ENCODE measurements around the gene CHSY3. TPM values are rescaled to one million over a fixed set of nuclear protein-coding genes. Genes with fewer than 3 reads are reported as not detected.

Gene CHSY3
- total and polyA plus RNA-seq, 2 donors: 0.59 to 1.0 TPM

GRCh38 chr5:129996896-129997295 is 92.6 kb downstream of the CHSY3 start:
- no peaks in the 10 kb centered on the region for H3K4me1 ChIP-seq (ENCODE audit: control insufficient read depth in 2 of 2, insufficient read depth in 2 of 2, low read length in 2 of 2)
- DNase-seq (ENCODE audit: low read depth in 6 of 9, low spot score in 9 of 9): no peak

GRCh38 chr5:130000460-130000859 is 96.2 kb downstream of the CHSY3 start:
- no peak overlapping the region for H3K4me3 ChIP-seq (ENCODE audit: low read length in 2 of 2)
- no peaks in the 10 kb centered on the region for H3K9me3 ChIP-seq (ENCODE audit: control insufficient read depth in 2 of 2, insufficient read depth in 1 of 2, low read length in 1 of 2)
- no peaks in the 10 kb centered on the region for H3K36me3 ChIP-seq (ENCODE audit: control insufficient read depth in 2 of 2, insufficient read depth in 2 of 2, low read length in 1 of 2)
- H3K4me1 ChIP-seq (ENCODE audit: control insufficient read depth in 2 of 2, insufficient read depth in 2 of 2, low read length in 2 of 2): no peaks in the 10 kb centered on the region
- no peak overlapping the region for H3K27ac ChIP-seq (ENCODE audit: low read depth in 1 of 2, low read length in 1 of 2)
- no peaks in the 10 kb centered on the region for H3K27me3 ChIP-seq (ENCODE audit: control insufficient read depth in 2 of 2, insufficient read depth in 1 of 2, low read length in 1 of 2)
- 95% methylated on average over 4 of the region's 4 CpGs for WGBS
- no peak for DNase-seq (ENCODE audit: low read depth in 6 of 9, low spot score in 9 of 9)

More at GRCh38 chr5:129996896-129997295, 92.6 kb downstream of the CHSY3 start:
- Histone ChIP-seq H3K36me3 (ENCODE audit: control insufficient read depth in 2 of 2, insufficient read depth in 2 of 2, low read length in 1 of 2) (no peaks in the 10 kb centered on the region), H3K27ac (ENCODE audit: low read depth in 1 of 2, low read length in 1 of 2) (no peak overlapping the region), H3K27me3 (ENCODE audit: control insufficient read depth in 2 of 2, insufficient read depth in 1 of 2, low read length in 1 of 2) (no peaks in the 10 kb centered on the region), H3K4me3 (ENCODE audit: low read length in 2 of 2) (no peak overlapping the region), H3K9me3 (ENCODE audit: control insufficient read depth in 2 of 2, insufficient read depth in 1 of 2, low read length in 1 of 2) (no peaks in the 10 kb centered on the region)

- Histone ChIP-seq H3K36me3 (ENCODE audit: control insufficient read depth in 2 of 2, insufficient read depth in 2 of 2, low read length in 1 of 2) (no peaks in the 10 kb centered on the region), H3K27ac (ENCODE audit: low read depth in 1 of 2, low read length in 1 of 2) (no peak overlapping the region), H3K9me3 (ENCODE audit: control insufficient read depth in 2 of 2, insufficient read depth in 1 of 2, low read length in 1 of 2) (peaks cover 0 to under 1% of the 10 kb centered on the region in 2 donors), H3K4me3 (ENCODE audit: low read length in 2 of 2) (no peak overlapping the region), H3K4me1 (ENCODE audit: control insufficient read depth in 2 of 2, insufficient read depth in 2 of 2, low read length in 2 of 2) (no peaks in the 10 kb centered on the region), H3K27me3 (ENCODE audit: control insufficient read depth in 2 of 2, insufficient read depth in 1 of 2, low read length in 1 of 2) (no peaks in the 10 kb centered on the region)
- 97% methylated on average over 3 of the region's 3 CpGs for WGBS
- no peak for DNase-seq (ENCODE audit: low read depth in 6 of 9, low spot score in 9 of 9)
Measured at GRCh38 chr5:130002183-130002582, 97.9 kb downstream of the CHSY3 start.

- Histone ChIP-seq H3K4me3 (ENCODE audit: low read length in 2 of 2) (no peak overlapping the region), H3K27me3 (ENCODE audit: control insufficient read depth in 2 of 2, insufficient read depth in 1 of 2, low read length in 1 of 2) (no peaks in the 10 kb centered on the region), H3K27ac (ENCODE audit: low read depth in 1 of 2, low read length in 1 of 2) (no peak overlapping the region), H3K4me1 (ENCODE audit: control insufficient read depth in 2 of 2, insufficient read depth in 2 of 2, low read length in 2 of 2) (no peaks in the 10 kb centered on the region), H3K9me3 (ENCODE audit: control insufficient read depth in 2 of 2, insufficient read depth in 1 of 2, low read length in 1 of 2) (peaks cover 0 to 8% of the 10 kb centered on the region in 2 donors), H3K36me3 (ENCODE audit: control insufficient read depth in 2 of 2, insufficient read depth in 2 of 2, low read length in 1 of 2) (no peaks in the 10 kb centered on the region)
- no peak for DNase-seq (ENCODE audit: low read depth in 6 of 9, low spot score in 9 of 9)
- 95% methylated on average over 3 of the region's 3 CpGs for WGBS
Measured at GRCh38 chr5:130002876-130003275, 98.6 kb downstream of the CHSY3 start.

- DNase-seq (ENCODE audit: low read depth in 6 of 9, low spot score in 9 of 9): no peak
- 85% methylated on average over 3 of the region's 3 CpGs for WGBS
- Histone ChIP-seq H3K27ac (ENCODE audit: low read depth in 1 of 2, low read length in 1 of 2) (no peak overlapping the region), H3K4me1 (ENCODE audit: control insufficient read depth in 2 of 2, insufficient read depth in 2 of 2, low read length in 2 of 2) (no peaks in the 10 kb centered on the region), H3K4me3 (ENCODE audit: low read length in 2 of 2) (no peak overlapping the region), H3K9me3 (ENCODE audit: control insufficient read depth in 2 of 2, insufficient read depth in 1 of 2, low read length in 1 of 2) (peaks cover 0 to 15% of the 10 kb centered on the region in 2 donors), H3K36me3 (ENCODE audit: control insufficient read depth in 2 of 2, insufficient read depth in 2 of 2, low read length in 1 of 2) (no peaks in the 10 kb centered on the region), H3K27me3 (ENCODE audit: control insufficient read depth in 2 of 2, insufficient read depth in 1 of 2, low read length in 1 of 2) (no peaks in the 10 kb centered on the region)
Measured at GRCh38 chr5:130011986-130012385, 107.7 kb downstream of the CHSY3 start.

GRCh38 chr5:130017173-130017572 is 112.9 kb downstream of the CHSY3 start:
- Histone ChIP-seq H3K4me1 (ENCODE audit: control insufficient read depth in 2 of 2, insufficient read depth in 2 of 2, low read length in 2 of 2) (no peaks in the 10 kb centered on the region), H3K4me3 (ENCODE audit: low read length in 2 of 2) (no peak overlapping the region), H3K9me3 (ENCODE audit: control insufficient read depth in 2 of 2, insufficient read depth in 1 of 2, low read length in 1 of 2) (peaks cover 0 to 6% of the 10 kb centered on the region in 2 donors), H3K27ac (ENCODE audit: low read depth in 1 of 2, low read length in 1 of 2) (no peak overlapping the region), H3K36me3 (ENCODE audit: control insufficient read depth in 2 of 2, insufficient read depth in 2 of 2, low read length in 1 of 2) (no peaks in the 10 kb centered on the region), H3K27me3 (ENCODE audit: control insufficient read depth in 2 of 2, insufficient read depth in 1 of 2, low read length in 1 of 2) (no peaks in the 10 kb centered on the region)
- WGBS: 85% methylated on average over 4 of the region's 4 CpGs
- no peak for DNase-seq (ENCODE audit: low read depth in 6 of 9, low spot score in 9 of 9)

- H3K36me3 ChIP-seq (ENCODE audit: control insufficient read depth in 2 of 2, insufficient read depth in 2 of 2, low read length in 1 of 2): no peaks in the 10 kb centered on the region
- 94% methylated on average over 8 of the region's 8 CpGs for WGBS
- H3K9me3 ChIP-seq (ENCODE audit: control insufficient read depth in 2 of 2, insufficient read depth in 1 of 2, low read length in 1 of 2): no peaks in the 10 kb centered on the region
- no peaks in the 10 kb centered on the region for H3K27me3 ChIP-seq (ENCODE audit: control insufficient read depth in 2 of 2, insufficient read depth in 1 of 2, low read length in 1 of 2)
- DNase-seq (ENCODE audit: low read depth in 6 of 9, low spot score in 9 of 9): no peak
- H3K4me3 ChIP-seq (ENCODE audit: low read length in 2 of 2): no peak overlapping the region
- no peaks in the 10 kb centered on the region for H3K4me1 ChIP-seq (ENCODE audit: control insufficient read depth in 2 of 2, insufficient read depth in 2 of 2, low read length in 2 of 2)
- no peak overlapping the region for H3K27ac ChIP-seq (ENCODE audit: low read depth in 1 of 2, low read length in 1 of 2)
Measured at GRCh38 chr5:130018641-130019040, 114.4 kb downstream of the CHSY3 start.

GRCh38 chr5:130021000-130021399 is 116.7 kb downstream of the CHSY3 start:
- no peaks in the 10 kb centered on the region for H3K9me3 ChIP-seq (ENCODE audit: control insufficient read depth in 2 of 2, insufficient read depth in 1 of 2, low read length in 1 of 2)
- DNase-seq (ENCODE audit: low read depth in 6 of 9, low spot score in 9 of 9): no peak
- no peaks in the 10 kb centered on the region for H3K27me3 ChIP-seq (ENCODE audit: control insufficient read depth in 2 of 2, insufficient read depth in 1 of 2, low read length in 1 of 2)
- no peaks in the 10 kb centered on the region for H3K4me1 ChIP-seq (ENCODE audit: control insufficient read depth in 2 of 2, insufficient read depth in 2 of 2, low read length in 2 of 2)
- H3K4me3 ChIP-seq (ENCODE audit: low read length in 2 of 2): no peak overlapping the region
- no peak overlapping the region for H3K27ac ChIP-seq (ENCODE audit: low read depth in 1 of 2, low read length in 1 of 2)
- H3K36me3 ChIP-seq (ENCODE audit: control insufficient read depth in 2 of 2, insufficient read depth in 2 of 2, low read length in 1 of 2): no peaks in the 10 kb centered on the region

- no peak overlapping the region for H3K4me3 ChIP-seq (ENCODE audit: low read length in 2 of 2)
- H3K9me3 ChIP-seq (ENCODE audit: control insufficient read depth in 2 of 2, insufficient read depth in 1 of 2, low read length in 1 of 2): no peaks in the 10 kb centered on the region
- WGBS: 97% methylated on average over 4 of the region's 4 CpGs
- no peaks in the 10 kb centered on the region for H3K36me3 ChIP-seq (ENCODE audit: control insufficient read depth in 2 of 2, insufficient read depth in 2 of 2, low read length in 1 of 2)
- H3K4me1 ChIP-seq (ENCODE audit: control insufficient read depth in 2 of 2, insufficient read depth in 2 of 2, low read length in 2 of 2): no peaks in the 10 kb centered on the region
- H3K27ac ChIP-seq (ENCODE audit: low read depth in 1 of 2, low read length in 1 of 2): no peak overlapping the region
- no peak for DNase-seq (ENCODE audit: low read depth in 6 of 9, low spot score in 9 of 9)
- no peaks in the 10 kb centered on the region for H3K27me3 ChIP-seq (ENCODE audit: control insufficient read depth in 2 of 2, insufficient read depth in 1 of 2, low read length in 1 of 2)
Measured at GRCh38 chr5:130021876-130022275, 117.6 kb downstream of the CHSY3 start.

GRCh38 chr5:130023604-130024003 is 119.3 kb downstream of the CHSY3 start:
- no peaks in the 10 kb centered on the region for H3K36me3 ChIP-seq (ENCODE audit: control insufficient read depth in 2 of 2, insufficient read depth in 2 of 2, low read length in 1 of 2)
- H3K4me3 ChIP-seq (ENCODE audit: low read length in 2 of 2): no peak overlapping the region
- DNase-seq (ENCODE audit: low read depth in 6 of 9, low spot score in 9 of 9): no peak
- H3K4me1 ChIP-seq (ENCODE audit: control insufficient read depth in 2 of 2, insufficient read depth in 2 of 2, low read length in 2 of 2): no peaks in the 10 kb centered on the region
- no peaks in the 10 kb centered on the region for H3K27me3 ChIP-seq (ENCODE audit: control insufficient read depth in 2 of 2, insufficient read depth in 1 of 2, low read length in 1 of 2)
- WGBS: 95% methylated on average over 3 of the region's 3 CpGs
- H3K9me3 ChIP-seq (ENCODE audit: control insufficient read depth in 2 of 2, insufficient read depth in 1 of 2, low read length in 1 of 2): no peaks in the 10 kb centered on the region
- no peak overlapping the region for H3K27ac ChIP-seq (ENCODE audit: low read depth in 1 of 2, low read length in 1 of 2)
